H1 (cell line): ENCODE results near the gene PXN.

Experiments
- CHD1 ChIP-seq: IDR thresholded peaks from 2 replicates; pipeline ENCODE4 v1.6.1; 2012; ENCODE audit warnings: low read depth, low read length, improper control_type of control experiment
- CHD2 ChIP-seq: IDR thresholded peaks from 2 replicates; pipeline ENCODE4 v1.6.1; 2012; ENCODE audit warnings: low read length, improper control_type of control experiment
- EZH2 ChIP-seq: fragments of 200-600 bp; sonication (generic); IDR thresholded peaks from 2 replicates; pipeline ENCODE4 v1.7.1; 2012; ENCODE audit warnings: low read depth, mild to moderate bottlenecking, moderate library complexity, low read length, inconsistent platforms; ENCODE audit not compliant: severe bottlenecking
- KDM1A ChIP-seq: fragments of 200-600, 300-600 bp; sonication (generic); IDR thresholded peaks from 2 replicates; pipeline ENCODE4 v1.7.1; 2016; ENCODE audit warnings: mild to moderate bottlenecking, low read length, borderline replicate concordance
- KDM5A ChIP-seq: fragments of 200-600 bp; IDR thresholded peaks from 2 replicates; pipeline ENCODE4 v1.7.1; 2012; ENCODE audit warnings: mild to moderate bottlenecking, low read length, inconsistent platforms, mixed read lengths
- RNF2 ChIP-seq: fragments of 200-900, 300-1000 bp; sonication (generic); IDR thresholded peaks from 2 replicates; pipeline ENCODE4 v1.7.1; 2016; ENCODE audit warnings: borderline replicate concordance, low read depth, mild to moderate bottlenecking, antibody characterized with exemption, low read length; ENCODE audit not compliant: poor library complexity, severe bottlenecking; ENCODE audit errors: missing control alignments
- YY1 ChIP-seq: IDR thresholded peaks from 2 replicates; pipeline ENCODE4 v1.6.1; 2011; ENCODE audit warnings: low read depth, mild to moderate bottlenecking, low read length
- TF ChIP-seq, protein P1 (sequence below), 3 experiments: IDR thresholded peaks; 1 replicate in 2 of 3; 2 replicates in 1 of 3; pipeline versions ENCODE4 v1.5.1 to v1.6.1; 2011; ENCODE audit warnings: low read length in 3 of 3, mild to moderate bottlenecking in 3 of 3, inconsistent platforms in 2 of 3, low read depth in 1 of 3, moderate library complexity in 1 of 3; ENCODE audit not compliant: insufficient read depth in 1 of 3; ENCODE audit errors: control extremely low read depth in 1 of 3
- TF ChIP-seq, protein P2 (sequence below): IDR thresholded peaks from 2 replicates; pipeline ENCODE4 v1.6.1; 2011; ENCODE audit warnings: low read depth, mild to moderate bottlenecking, low read length; ENCODE audit not compliant: insufficient read depth
- TF ChIP-seq, protein P3 (sequence below): IDR thresholded peaks from 2 replicates; pipeline ENCODE4 v1.6.1; 2012; ENCODE audit warnings: inconsistent platforms

DNA sequence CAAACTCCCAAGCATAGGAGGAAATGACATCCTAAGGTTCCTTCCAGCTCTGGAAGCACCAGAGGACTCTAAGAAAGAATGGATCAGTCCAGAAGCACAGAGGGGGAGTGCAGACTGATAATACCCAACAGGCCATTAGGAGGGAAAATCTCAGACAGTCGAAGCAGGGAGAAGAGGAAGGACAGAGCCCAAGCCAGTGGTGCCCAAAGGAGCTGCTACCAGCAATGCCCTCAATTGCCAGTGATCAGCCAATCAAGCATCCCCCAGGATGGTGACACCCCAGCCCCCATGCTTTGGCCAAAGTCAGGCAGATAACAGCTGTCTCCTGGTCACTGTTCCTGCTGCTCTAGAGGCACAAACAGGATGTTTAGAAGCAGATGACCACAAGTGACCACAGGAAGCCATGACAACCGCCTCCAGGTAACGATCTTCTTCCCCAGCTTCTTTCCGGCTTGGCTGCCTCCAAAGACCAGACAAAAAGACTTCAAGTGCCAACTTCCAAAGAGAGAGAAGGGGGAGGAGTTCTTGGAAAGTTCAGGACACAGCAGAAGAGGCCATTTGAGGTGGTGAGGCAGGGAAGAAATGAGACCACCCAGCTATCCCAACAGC, 16.2 kb downstream of the PXN start:
- TF ChIP-seq, protein P1, sequence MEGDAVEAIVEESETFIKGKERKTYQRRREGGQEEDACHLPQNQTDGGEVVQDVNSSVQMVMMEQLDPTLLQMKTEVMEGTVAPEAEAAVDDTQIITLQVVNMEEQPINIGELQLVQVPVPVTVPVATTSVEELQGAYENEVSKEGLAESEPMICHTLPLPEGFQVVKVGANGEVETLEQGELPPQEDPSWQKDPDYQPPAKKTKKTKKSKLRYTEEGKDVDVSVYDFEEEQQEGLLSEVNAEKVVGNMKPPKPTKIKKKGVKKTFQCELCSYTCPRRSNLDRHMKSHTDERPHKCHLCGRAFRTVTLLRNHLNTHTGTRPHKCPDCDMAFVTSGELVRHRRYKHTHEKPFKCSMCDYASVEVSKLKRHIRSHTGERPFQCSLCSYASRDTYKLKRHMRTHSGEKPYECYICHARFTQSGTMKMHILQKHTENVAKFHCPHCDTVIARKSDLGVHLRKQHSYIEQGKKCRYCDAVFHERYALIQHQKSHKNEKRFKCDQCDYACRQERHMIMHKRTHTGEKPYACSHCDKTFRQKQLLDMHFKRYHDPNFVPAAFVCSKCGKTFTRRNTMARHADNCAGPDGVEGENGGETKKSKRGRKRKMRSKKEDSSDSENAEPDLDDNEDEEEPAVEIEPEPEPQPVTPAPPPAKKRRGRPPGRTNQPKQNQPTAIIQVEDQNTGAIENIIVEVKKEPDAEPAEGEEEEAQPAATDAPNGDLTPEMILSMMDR (IDR thresholded peaks at IDR 0.05; ENCODE audit: control extremely low read depth in 1 of 3, insufficient read depth in 1 of 3, low read depth in 1 of 3, low read length in 3 of 3): no peak
- TF ChIP-seq KDM5A (no peak), YY1 (no peak), EZH2 (no peak), KDM1A (no peak), CHD2 (no peak), CHD1 (no peak), RNF2 (no peak)
- TF ChIP-seq, protein P2, sequence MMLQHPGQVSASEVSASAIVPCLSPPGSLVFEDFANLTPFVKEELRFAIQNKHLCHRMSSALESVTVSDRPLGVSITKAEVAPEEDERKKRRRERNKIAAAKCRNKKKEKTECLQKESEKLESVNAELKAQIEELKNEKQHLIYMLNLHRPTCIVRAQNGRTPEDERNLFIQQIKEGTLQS: no peak
- TF ChIP-seq, protein P3, sequence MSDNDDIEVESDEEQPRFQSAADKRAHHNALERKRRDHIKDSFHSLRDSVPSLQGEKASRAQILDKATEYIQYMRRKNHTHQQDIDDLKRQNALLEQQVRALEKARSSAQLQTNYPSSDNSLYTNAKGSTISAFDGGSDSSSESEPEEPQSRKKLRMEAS: no peak
